Neuronal stem cell (in vitro differentiated cells): ENCODE results near the gene DENND11.

Experiments used
- DNase-seq: peaks from one replicate; pipeline ENCODE4 v3.0.0-alpha.2; 2013; ENCODE audit warnings: low spot score
- H2AFZ ChIP-seq: one replicate; pipeline ENCODE4 v1.6.1; 2013; ENCODE audit warnings: mild to moderate bottlenecking, low read length, inconsistent platforms
- H2AK5ac ChIP-seq: 2 replicates; pipeline ENCODE4 v1.6.1; 2013; ENCODE audit warnings: low read depth, mild to moderate bottlenecking, inconsistent platforms, low read length, moderate library complexity, mixed read lengths
- H2BK120ac ChIP-seq: 2 replicates; pipeline ENCODE4 v1.6.1; 2013; ENCODE audit warnings: low read depth, mild to moderate bottlenecking, inconsistent platforms, low read length, moderate library complexity, mixed read lengths
- H2BK12ac ChIP-seq: one replicate; pipeline ENCODE4 v1.6.1; 2013; ENCODE audit warnings: low read length, inconsistent platforms
- H2BK15ac ChIP-seq: 2 replicates; pipeline ENCODE4 v1.6.1; 2013; ENCODE audit warnings: mild to moderate bottlenecking, low read length, inconsistent platforms, mixed read lengths
- H2BK5ac ChIP-seq: one replicate; pipeline ENCODE4 v1.6.1; 2013; ENCODE audit warnings: inconsistent platforms, mild to moderate bottlenecking, low read length, moderate library complexity
- H3K14ac ChIP-seq: one replicate; pipeline ENCODE4 v1.6.1; 2013; ENCODE audit warnings: low read length, inconsistent platforms
- H3K18ac ChIP-seq: 2 replicates; pipeline ENCODE4 v1.6.1; 2013; ENCODE audit warnings: low read length, inconsistent platforms
- H3K23ac ChIP-seq: 2 replicates; pipeline ENCODE4 v1.6.1; 2013; ENCODE audit warnings: low read depth, mild to moderate bottlenecking, mixed read lengths, low read length, inconsistent platforms; ENCODE audit not compliant: poor library complexity
- H3K27ac ChIP-seq: replicated peaks from 3 replicates; pipeline ENCODE4 v1.5.1; 2013; ENCODE audit warnings: low read length, inconsistent platforms
- H3K27me3 ChIP-seq, 3 experiments: 2 replicates each; pipeline ENCODE4 v1.6.1; 2013; ENCODE audit warnings: low read length in 3 of 3, mild to moderate bottlenecking in 2 of 3, inconsistent platforms in 1 of 3, low read depth in 1 of 3, mixed read lengths in 1 of 3, moderate library complexity in 1 of 3; ENCODE audit not compliant: control insufficient read depth in 3 of 3, insufficient read depth in 3 of 3
- H3K36me3 ChIP-seq, 2 donors: replicated peaks in 1 of 2; 2 replicates each; pipeline ENCODE4 v1.6.1; 2013; ENCODE audit warnings: low read length in 2 of 2; ENCODE audit not compliant: control insufficient read depth in 2 of 2, insufficient read depth in 2 of 2
- H3K4ac ChIP-seq: 2 replicates; pipeline ENCODE4 v1.6.1; 2013; ENCODE audit warnings: inconsistent platforms, mild to moderate bottlenecking, low read length, moderate library complexity
- H3K4me1 ChIP-seq, 2 donors: 1 replicate in 1 of 2; 2 replicates in 1 of 2; pipeline ENCODE4 v1.6.1; 2013; ENCODE audit warnings: low read length in 2 of 2, low read depth in 1 of 2; ENCODE audit not compliant: control insufficient read depth in 2 of 2, insufficient read depth in 1 of 2
- H3K4me2 ChIP-seq: one replicate; pipeline ENCODE4 v1.6.1; 2013; ENCODE audit warnings: mild to moderate bottlenecking, low read length, inconsistent platforms; ENCODE audit not compliant: insufficient read depth, poor library complexity, severe bottlenecking
- H3K4me3 ChIP-seq, 2 donors: 2 replicates each; pipeline ENCODE4 v1.5.1; 2013; ENCODE audit warnings: low read length in 2 of 2, mild to moderate bottlenecking in 2 of 2, inconsistent platforms in 1 of 2, moderate library complexity in 1 of 2
- H3K79me1 ChIP-seq: one replicate; pipeline ENCODE4 v1.6.1; 2013; ENCODE audit warnings: low read depth, mild to moderate bottlenecking, inconsistent platforms, low read length, moderate library complexity
- H3K9ac ChIP-seq: one replicate; pipeline ENCODE4 v1.6.1; 2013; ENCODE audit warnings: mild to moderate bottlenecking, low read depth, low read length, inconsistent platforms; ENCODE audit not compliant: poor library complexity
- H3K9me3 ChIP-seq, 2 donors: replicated peaks in 1 of 2; 2 replicates each; pipeline versions ENCODE3 to v1.6.1; 2013; ENCODE audit warnings: low read length in 2 of 2, mild to moderate bottlenecking in 2 of 2, inconsistent platforms in 1 of 2, low read depth in 1 of 2, mixed read lengths in 1 of 2, moderate library complexity in 1 of 2; ENCODE audit not compliant: control insufficient read depth in 2 of 2, insufficient read depth in 1 of 2
- H4K8ac ChIP-seq: one replicate; pipeline ENCODE4 v1.6.1; 2013; ENCODE audit warnings: low read depth, mild to moderate bottlenecking, inconsistent platforms, low read length, moderate library complexity
- H4K91ac ChIP-seq: one replicate; pipeline ENCODE4 v1.6.1; 2013; ENCODE audit warnings: low read length, low read depth, mild to moderate bottlenecking, inconsistent platforms; ENCODE audit not compliant: poor library complexity
- WGBS, 2 donors: extraction: QIAGEN DNeasy Blood & Tissue Kit; methylation state at CpG; one replicate each; pipeline ENCODE4 v1.1.7; 2013; ENCODE audit warnings: missing lambda C conversion rate in 2 of 2, mixed read lengths in 1 of 2; ENCODE audit not compliant: insufficient read length in 2 of 2, insufficient replicate concordance in 1 of 2; ENCODE audit errors: extremely low coverage in 2 of 2; 5-methylcytosine and 5-hydroxymethylcytosine counted together

Gene DENND11

GRCh38 chr7:141708351-141708750, 6.4 kb upstream of the DENND11 start, which contains the start of gene WEE2:
Gene WEE2 (plus strand): TSS chr7:141708353. CDS start chr7:141708759, 406 bp downstream.
- Histone ChIP-seq H2AFZ (no peak within 1 kb of the TSS), H2AK5ac (no peak within 1 kb of the TSS), H3K4me1 (peaks cover 0 to 4% of the 10 kb centered on the region in 2 donors), H3K23ac (no peak within 1 kb of the TSS), H4K8ac (no peak within 1 kb of the TSS), H3K14ac (peak within 1 kb of the TSS; percentile 65), H3K27me3 (peaks cover 0 to 3% (median 2%) of the 10 kb centered on the region in 3 experiments), H3K27ac (no peak within 1 kb of the TSS), H3K9ac (no peak within 1 kb of the TSS), H4K91ac (no peak within 1 kb of the TSS), H3K9me3 (no peaks in the 10 kb centered on the region), H2BK5ac (no peak within 1 kb of the TSS), H3K18ac (no peak within 1 kb of the TSS), H3K79me1 (no peaks in the 10 kb centered on the region), H2BK120ac (no peak within 1 kb of the TSS), H3K4me3 (no peak within 1 kb of the TSS), H2BK15ac (no peak within 1 kb of the TSS), H3K4me2 (no peak within 1 kb of the TSS), H3K36me3 (no peaks in the 10 kb centered on the region), H2BK12ac (no peak within 1 kb of the TSS), H3K4ac (no peak within 1 kb of the TSS)
- WGBS, 2 donors = no CpG with 5 or more reads among the region's 6 CpGs
- DNase-seq = no peak

GRCh38 chr7:141706239-141707064, 4.5 kb upstream of the DENND11 start:
- no peak overlapping the region for H3K9ac ChIP-seq
- H2BK15ac ChIP-seq = no peak overlapping the region
- no peak overlapping the region for H2AK5ac ChIP-seq
- H3K18ac ChIP-seq = no peak overlapping the region
- no peak overlapping the region for H3K4me2 ChIP-seq
- no peak overlapping the region for H2BK120ac ChIP-seq
- no peak overlapping the region for H3K23ac ChIP-seq
- no peak overlapping the region for H3K4ac ChIP-seq
- H3K9me3 ChIP-seq = no peaks in the 10 kb centered on the region
- no CpG with 5 or more reads among the region's 1 CpG for WGBS, 2 donors
- H4K8ac ChIP-seq = no peak overlapping the region
- peaks cover 3 to 6% of the 10 kb centered on the region in 2 donors for H3K4me1 ChIP-seq
- no peak overlapping the region for H3K27ac ChIP-seq
- H4K91ac ChIP-seq = no peak overlapping the region
- H3K14ac ChIP-seq = no peak overlapping the region
- H2AFZ ChIP-seq = no peak overlapping the region
- DNase-seq = no peak
- no peak overlapping the region for H2BK12ac ChIP-seq
- H3K27me3 ChIP-seq = peaks cover 0 to 10% (median 8%) of the 10 kb centered on the region in 3 experiments
- H3K79me1 ChIP-seq = no peaks in the 10 kb centered on the region
- H3K36me3 ChIP-seq = no peaks in the 10 kb centered on the region
- H2BK5ac ChIP-seq = no peak overlapping the region
- no peak overlapping the region for H3K4me3 ChIP-seq

- no peak overlapping the region for H4K91ac ChIP-seq
- no peaks in the 10 kb centered on the region for H3K79me1 ChIP-seq
- peaks cover 10 to 11% of the 10 kb centered on the region in 2 donors for H3K4me1 ChIP-seq
- peak overlapping the region; percentile 33 for H2AFZ ChIP-seq
- H3K4me3 ChIP-seq = no peak overlapping the region
- H2BK12ac ChIP-seq = no peak overlapping the region
- no peak overlapping the region for H3K4me2 ChIP-seq
- no peaks in the 10 kb centered on the region for H3K36me3 ChIP-seq
- no peak overlapping the region for H3K23ac ChIP-seq
- H3K27me3 ChIP-seq = peaks cover 0 to 15% (median 8%) of the 10 kb centered on the region in 3 experiments
- no peak overlapping the region for H3K4ac ChIP-seq
- H2BK15ac ChIP-seq = no peak overlapping the region
- no peak overlapping the region for H3K14ac ChIP-seq
- H3K27ac ChIP-seq = no peak overlapping the region
- no peak for DNase-seq
- no peaks in the 10 kb centered on the region for H3K9me3 ChIP-seq
- no peak overlapping the region for H2BK5ac ChIP-seq
- no CpG with 5 or more reads among the region's 5 CpGs for WGBS, 2 donors
- no peak overlapping the region for H4K8ac ChIP-seq
- no peak overlapping the region for H3K9ac ChIP-seq
- H3K18ac ChIP-seq = no peak overlapping the region
- no peak overlapping the region for H2BK120ac ChIP-seq
- no peak overlapping the region for H2AK5ac ChIP-seq
Observed at GRCh38 chr7:141704741-141705140, 2.8 kb upstream of the DENND11 start.

GRCh38 chr7:141704112-141704511, 2.1 kb upstream of the DENND11 start:
- Histone ChIP-seq H3K4me1 (peaks cover 10 to 11% of the 10 kb centered on the region in 2 donors), H3K4me2 (no peak overlapping the region), H3K79me1 (no peaks in the 10 kb centered on the region), H3K9me3 (no peaks in the 10 kb centered on the region), H3K36me3 (no peaks in the 10 kb centered on the region), H2BK5ac (no peak overlapping the region), H2BK120ac (no peak overlapping the region), H3K4ac (no peak overlapping the region), H3K27me3 (peaks cover 0 to 15% (median 8%) of the 10 kb centered on the region in 3 experiments), H3K9ac (no peak overlapping the region), H4K91ac (no peak overlapping the region), H4K8ac (no peak overlapping the region), H3K4me3 (no peak overlapping the region), H3K14ac (no peak overlapping the region), H2BK12ac (no peak overlapping the region), H2AFZ (no peak overlapping the region), H2BK15ac (no peak overlapping the region), H2AK5ac (no peak overlapping the region), H3K23ac (no peak overlapping the region), H3K18ac (no peak overlapping the region), H3K27ac (no peak overlapping the region)
- no peak for DNase-seq
- no CpG with 5 or more reads among the region's 3 CpGs for WGBS, 2 donors
